Anterior cingulate cortex (tissue), 58 donors: ENCODE measurements around the gene HDAC11.
"Not testable (repeated sequence)": the region's sequence is repeated elsewhere in the genome, so short reads cannot be mapped to it uniquely, and the experiment has no call there.

ENCODE experiments used
- DNase-seq, 58 donors: peaks; one replicate each; lab custom pipeline; 2025; lab: John Stamatoyannopoulos, UW

The HDAC11 gene

GRCh38 chr3:13519006-13519791 is 39.1 kb downstream of the HDAC11 start:
- DNase-seq, result no peak

GRCh38 chr3:13520326-13520880 is 40.3 kb downstream of the HDAC11 start:
- DNase-seq, result no peak

- DNase-seq, result no peak
Observed at GRCh38 chr3:13521309-13521708, 41.2 kb downstream of the HDAC11 start.

GRCh38 chr3:13521749-13522148 is 41.6 kb downstream of the HDAC11 start:
- DNase-seq, result not testable (repeated sequence)

- DNase-seq, result no peak
Observed at GRCh38 chr3:13522236-13522635, 42.1 kb downstream of the HDAC11 start.

GRCh38 chr3:13524979-13525669 is 45.0 kb downstream of the HDAC11 start:
- no peak for DNase-seq

- no peak for DNase-seq
Observed at GRCh38 chr3:13525827-13526625, 45.9 kb downstream of the HDAC11 start.

- no peak for DNase-seq
Observed at GRCh38 chr3:13526626-13526949, 46.5 kb downstream of the HDAC11 start.

GRCh38 chr3:13528217-13528867 is 48.2 kb downstream of the HDAC11 start:
- DNase-seq, result no peak

GRCh38 chr3:13529196-13530112 is 49.3 kb downstream of the HDAC11 start:
- no peak for DNase-seq

- no peak for DNase-seq
Observed at GRCh38 chr3:13530241-13531009, 50.3 kb downstream of the HDAC11 start.

GRCh38 chr3:13532085-13532484 is 52.0 kb downstream of the HDAC11 start:
- no peak for DNase-seq

GRCh38 chr3:13532631-13533030 is 52.5 kb downstream of the HDAC11 start:
- no peak for DNase-seq

GRCh38 chr3:13533885-13534301 is 53.8 kb downstream of the HDAC11 start:
- DNase-seq, result no peak

GRCh38 chr3:13535526-13535875 is 55.4 kb downstream of the HDAC11 start:
- DNase-seq, result peak in 5 of 58 donors; percentile 22 to 65 (median 46)

GRCh38 chr3:13535905-13536304 is 55.8 kb downstream of the HDAC11 start:
- peak in 41 of 58 donors; percentile 12 to 76 (median 44) for DNase-seq

- no peak for DNase-seq
Observed at GRCh38 chr3:13536432-13536831, 56.3 kb downstream of the HDAC11 start.

GRCh38 chr3:13536832-13537231 is 56.7 kb downstream of the HDAC11 start:
- DNase-seq, result no peak
